Hepatocyte (in vitro differentiated cells): ENCODE measurements around the gene DENND4A.

ENCODE experiments used
- CTCF ChIP-seq: fragments of 200-600 bp; sonication (generic); IDR thresholded peaks from 2 replicates; pipeline ENCODE4 v1.5.1; 2016; ENCODE audit warnings: antibody characterized with exemption, mild to moderate bottlenecking; ENCODE audit not compliant: poor library complexity
- EZH2phosphoT487 ChIP-seq: fragments of 200-600 bp; sonication (generic); IDR thresholded peaks from one replicate; pipeline ENCODE4 v1.6.1; 2018; ENCODE audit warnings: antibody characterized with exemption, mild to moderate bottlenecking, low read depth, moderate library complexity; ENCODE audit not compliant: unreplicated experiment, severe bottlenecking

- TF ChIP-seq EZH2phosphoT487: no peak
- TF ChIP-seq CTCF: no peak
Measured at GRCh38 chr15:65777053-65777452, 15.0 kb downstream of the DENND4A start.
